ENCODE data around the gene NEIL3.

NEIL3 gene

GRCh38 chr4:177292171-177292570 lies 17.5 kb upstream of the NEIL3 start:
- DNase-seq (ENCODE audit: extremely low read depth, insufficient read length), result no peak
- no peaks in the 10 kb centered on the region for H3K36me3 ChIP-seq (ENCODE audit: control insufficient read depth, insufficient read depth, low read length)
- TF ChIP-seq CTCF (IDR thresholded peaks at IDR 0.05; ENCODE audit: insufficient read depth, low read length, poor library complexity, severe bottlenecking), result no peak
- no peak overlapping the region for H3K4me3 ChIP-seq (replicated peaks; ENCODE audit: low read depth, low read length)
- H3K27me3 ChIP-seq (replicated peaks; ENCODE audit: control insufficient read depth, insufficient read depth, low read length), result no peaks in the 10 kb centered on the region

DNA sequence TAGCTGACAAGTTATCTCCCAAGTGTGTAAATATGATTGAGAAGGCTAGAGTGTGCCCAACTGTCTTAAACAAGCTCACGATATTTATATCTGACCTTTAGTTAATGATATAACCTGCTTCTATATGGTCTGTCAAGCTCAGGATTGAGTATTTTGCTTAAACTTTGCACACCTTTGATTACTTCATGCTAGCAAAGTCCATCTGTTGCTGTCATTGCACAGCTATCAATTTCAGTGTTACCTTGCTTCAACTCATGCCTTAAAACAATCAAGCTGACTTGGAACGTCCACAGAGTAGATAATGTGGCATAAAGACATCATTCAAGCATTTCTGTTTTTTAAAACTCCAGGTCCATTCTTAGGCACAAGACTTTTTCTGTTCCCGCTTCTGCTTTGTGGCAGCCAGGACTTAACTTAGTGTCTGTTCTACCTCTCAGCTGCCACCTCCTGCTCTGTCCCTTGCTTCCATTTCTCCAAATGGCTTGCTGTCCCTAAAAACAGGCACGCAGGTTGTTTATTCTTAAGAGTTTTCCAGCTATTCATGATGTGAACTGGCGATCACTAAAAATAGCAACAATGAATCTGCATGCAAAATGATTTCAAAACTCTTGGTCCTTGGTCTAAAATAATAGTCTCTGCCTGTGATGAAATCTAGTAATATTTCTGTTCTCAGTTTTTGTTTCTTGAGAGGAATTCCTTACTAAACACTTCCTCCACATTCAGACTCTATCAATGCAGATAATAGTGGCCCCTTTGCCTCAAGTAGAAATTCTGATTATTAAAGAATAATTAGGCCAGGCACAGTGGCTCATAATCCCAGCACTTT lies 16.3 kb upstream of the NEIL3 start:
- H3K36me3 ChIP-seq (ENCODE audit: control insufficient read depth, insufficient read depth, low read length), result no peaks in the 10 kb centered on the region
- TF ChIP-seq CTCF (IDR thresholded peaks at IDR 0.05; ENCODE audit: insufficient read depth, low read length, poor library complexity, severe bottlenecking), result no peak
- H3K27me3 ChIP-seq (replicated peaks; ENCODE audit: control insufficient read depth, insufficient read depth, low read length), result no peaks in the 10 kb centered on the region
- DNase-seq (ENCODE audit: extremely low read depth, insufficient read length), result no peak
- no peak overlapping the region for H3K4me3 ChIP-seq (replicated peaks; ENCODE audit: low read depth, low read length)

- Histone ChIP-seq H3K4me3 (replicated peaks; ENCODE audit: low read depth, low read length) (no peak overlapping the region), H3K27me3 (replicated peaks; ENCODE audit: control insufficient read depth, insufficient read depth, low read length) (no peaks in the 10 kb centered on the region), H3K36me3 (ENCODE audit: control insufficient read depth, insufficient read depth, low read length) (no peaks in the 10 kb centered on the region)
- no peak for TF ChIP-seq CTCF (IDR thresholded peaks at IDR 0.05; ENCODE audit: insufficient read depth, low read length, poor library complexity, severe bottlenecking)
- DNase-seq (ENCODE audit: extremely low read depth, insufficient read length), result no peak
Measured at GRCh38 chr4:177297785-177298391, 11.8 kb upstream of the NEIL3 start.

GRCh38 chr4:177301126-177301639 lies 8.5 kb upstream of the NEIL3 start:
- H3K36me3 ChIP-seq (ENCODE audit: control insufficient read depth, insufficient read depth, low read length), result no peaks in the 10 kb centered on the region
- DNase-seq (ENCODE audit: extremely low read depth, insufficient read length), result no peak
- H3K4me3 ChIP-seq (replicated peaks; ENCODE audit: low read depth, low read length), result no peak overlapping the region
- no peak for TF ChIP-seq CTCF (IDR thresholded peaks at IDR 0.05; ENCODE audit: insufficient read depth, low read length, poor library complexity, severe bottlenecking)
- no peaks in the 10 kb centered on the region for H3K27me3 ChIP-seq (replicated peaks; ENCODE audit: control insufficient read depth, insufficient read depth, low read length)

DNA sequence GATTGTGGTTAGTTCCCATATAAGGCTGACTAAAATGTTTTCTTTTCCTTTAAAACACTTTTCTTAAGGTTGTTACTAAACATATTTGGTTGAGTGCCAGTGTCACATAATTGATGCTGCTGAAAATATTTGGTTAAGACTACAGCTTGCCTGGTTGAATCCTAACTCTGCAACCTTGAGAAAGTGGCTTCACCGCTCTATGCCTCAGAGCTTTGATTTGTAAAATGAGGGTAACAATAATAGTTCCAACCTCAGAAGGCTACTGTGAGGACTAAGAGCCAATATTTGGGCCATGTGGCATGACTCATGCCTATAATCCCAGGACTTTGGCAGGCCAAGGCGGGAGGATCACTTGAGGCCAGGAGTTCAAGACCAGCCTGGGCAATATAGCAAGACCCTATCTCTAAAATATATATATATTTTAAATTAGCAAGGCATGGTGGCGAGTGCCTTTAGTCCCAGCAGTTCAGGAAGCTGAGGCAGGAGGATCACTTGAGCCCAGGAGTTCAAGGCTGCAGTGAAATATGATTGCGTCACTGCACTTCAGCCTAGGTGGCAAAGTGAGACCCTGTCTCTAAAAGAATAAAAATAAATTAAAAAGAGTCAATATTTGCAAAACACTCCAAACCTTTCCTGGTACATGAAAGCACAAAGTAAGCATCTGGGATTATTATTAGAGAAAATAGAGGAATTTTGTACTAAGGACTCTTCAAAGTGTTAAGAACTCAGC lies 7.1 kb upstream of the NEIL3 start:
- Histone ChIP-seq H3K27me3 (replicated peaks; ENCODE audit: control insufficient read depth, insufficient read depth, low read length) (no peaks in the 10 kb centered on the region), H3K36me3 (ENCODE audit: control insufficient read depth, insufficient read depth, low read length) (no peaks in the 10 kb centered on the region), H3K4me3 (replicated peaks; ENCODE audit: low read depth, low read length) (no peak overlapping the region)
- DNase-seq (ENCODE audit: extremely low read depth, insufficient read length), result no peak
- TF ChIP-seq CTCF (IDR thresholded peaks at IDR 0.05; ENCODE audit: insufficient read depth, low read length, poor library complexity, severe bottlenecking), result no peak
